ENCODE results near the gene IRAK2. TPM values are rescaled to one million over a fixed set of nuclear protein-coding genes. Genes with fewer than 3 reads are reported as not detected.
"Not testable (repeated sequence)": the region's sequence is repeated elsewhere in the genome, so short reads cannot be mapped to it uniquely, and the experiment has no call there.

Gene IRAK2
- total RNA-seq, 6 experiments from 2014 or later: 2.6 to 4.4 (median 3.5) TPM

DNA sequence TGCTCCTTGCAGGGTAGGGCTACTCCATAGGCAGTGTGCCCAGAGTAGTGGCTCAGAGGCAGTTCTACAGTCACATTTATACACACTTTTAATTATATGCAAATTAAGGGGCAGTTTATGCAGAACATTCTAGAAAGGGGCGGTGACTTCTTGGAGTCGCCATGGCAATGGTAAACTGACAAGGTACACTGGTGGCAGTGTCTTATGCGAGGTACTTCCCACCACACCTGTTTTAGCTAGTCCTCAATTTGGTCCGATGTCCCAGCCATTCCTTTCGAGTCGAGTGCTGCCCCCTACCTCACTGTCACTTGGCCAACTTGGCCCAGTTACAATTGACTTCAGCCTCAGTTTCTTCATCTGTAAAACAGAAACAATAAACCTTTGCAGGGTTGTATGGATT is 3.8 kb upstream of the IRAK2 start:
- TF ChIP-seq, protein P1, sequence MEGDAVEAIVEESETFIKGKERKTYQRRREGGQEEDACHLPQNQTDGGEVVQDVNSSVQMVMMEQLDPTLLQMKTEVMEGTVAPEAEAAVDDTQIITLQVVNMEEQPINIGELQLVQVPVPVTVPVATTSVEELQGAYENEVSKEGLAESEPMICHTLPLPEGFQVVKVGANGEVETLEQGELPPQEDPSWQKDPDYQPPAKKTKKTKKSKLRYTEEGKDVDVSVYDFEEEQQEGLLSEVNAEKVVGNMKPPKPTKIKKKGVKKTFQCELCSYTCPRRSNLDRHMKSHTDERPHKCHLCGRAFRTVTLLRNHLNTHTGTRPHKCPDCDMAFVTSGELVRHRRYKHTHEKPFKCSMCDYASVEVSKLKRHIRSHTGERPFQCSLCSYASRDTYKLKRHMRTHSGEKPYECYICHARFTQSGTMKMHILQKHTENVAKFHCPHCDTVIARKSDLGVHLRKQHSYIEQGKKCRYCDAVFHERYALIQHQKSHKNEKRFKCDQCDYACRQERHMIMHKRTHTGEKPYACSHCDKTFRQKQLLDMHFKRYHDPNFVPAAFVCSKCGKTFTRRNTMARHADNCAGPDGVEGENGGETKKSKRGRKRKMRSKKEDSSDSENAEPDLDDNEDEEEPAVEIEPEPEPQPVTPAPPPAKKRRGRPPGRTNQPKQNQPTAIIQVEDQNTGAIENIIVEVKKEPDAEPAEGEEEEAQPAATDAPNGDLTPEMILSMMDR (IDR thresholded peaks at IDR 0.05): no peak; the same call in 1 of the 2 replicates
- H3K4me3 Mint-ChIP-seq: no peak overlapping the region
- no peak for DNase-seq
- H3K27me3 Mint-ChIP-seq (ENCODE audit: insufficient read depth): no peaks in the 10 kb centered on the region; the same call in 1 of the 2 replicates
- H3K9me3 Mint-ChIP-seq: no peaks in the 10 kb centered on the region
- H3K27ac Mint-ChIP-seq: no peak overlapping the region
- peaks cover 17% of the 10 kb centered on the region for H3K4me1 Mint-ChIP-seq (ENCODE audit: low read depth)
- no peaks in the 10 kb centered on the region for H3K36me3 Mint-ChIP-seq (ENCODE audit: low read depth)

DNA sequence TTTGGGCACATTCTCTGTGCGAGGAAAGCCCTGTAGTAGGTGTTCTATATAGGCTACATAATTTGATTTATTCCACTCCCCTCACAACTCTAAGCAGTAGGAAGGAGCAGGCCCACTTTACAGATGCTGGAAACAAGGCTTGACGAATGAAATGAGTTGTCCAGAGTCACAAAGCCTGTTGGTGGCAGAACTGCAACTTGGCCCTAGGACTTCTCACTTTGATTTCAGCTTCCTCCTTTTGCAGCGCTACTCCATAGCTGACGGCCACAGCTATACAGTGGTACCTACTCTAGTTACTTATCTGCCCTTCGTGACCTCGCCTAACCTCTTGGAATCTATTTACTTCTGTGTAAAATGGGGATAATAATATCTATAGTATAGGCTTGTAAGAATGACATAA is 2.5 kb upstream of the IRAK2 start:
- H3K4me1 Mint-ChIP-seq (ENCODE audit: low read depth): peaks cover 22% of the 10 kb centered on the region
- H3K9me3 Mint-ChIP-seq: no peaks in the 10 kb centered on the region
- H3K27me3 Mint-ChIP-seq (ENCODE audit: insufficient read depth): no peaks in the 10 kb centered on the region; the same call in 1 of the 2 replicates
- no peak overlapping the region for H3K4me3 Mint-ChIP-seq
- no peak for DNase-seq
- H3K27ac Mint-ChIP-seq: no peak overlapping the region
- H3K36me3 Mint-ChIP-seq (ENCODE audit: low read depth): no peaks in the 10 kb centered on the region
- TF ChIP-seq, protein P1 (IDR thresholded peaks at IDR 0.05): no peak

DNA sequence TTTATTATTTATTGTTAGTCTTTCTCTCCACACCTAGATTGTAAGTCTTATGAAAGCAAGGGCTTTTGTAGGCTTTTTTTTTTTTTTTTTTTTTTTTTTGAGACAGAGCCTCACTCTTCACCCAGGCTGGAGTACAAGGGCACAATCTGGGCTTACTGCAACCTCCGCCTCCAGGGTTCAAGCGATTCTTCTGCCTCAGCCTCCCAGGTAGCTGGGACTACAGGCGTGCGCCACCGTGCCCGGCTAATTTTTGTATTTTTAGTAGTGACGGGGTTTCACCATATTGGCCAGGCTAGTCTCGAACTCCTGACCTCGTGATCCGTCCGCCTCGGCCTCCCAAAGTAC is 546 bp upstream of the IRAK2 start:
- not testable (repeated sequence) for H3K9me3 Mint-ChIP-seq; H3K36me3 Mint-ChIP-seq (ENCODE audit: low read depth); H3K27me3 Mint-ChIP-seq (ENCODE audit: insufficient read depth); H3K27ac Mint-ChIP-seq; DNase-seq
- peak overlapping the region; percentile 86 for H3K4me3 Mint-ChIP-seq
- H3K4me1 Mint-ChIP-seq (ENCODE audit: low read depth): peaks cover 29% of the 10 kb centered on the region

DNA sequence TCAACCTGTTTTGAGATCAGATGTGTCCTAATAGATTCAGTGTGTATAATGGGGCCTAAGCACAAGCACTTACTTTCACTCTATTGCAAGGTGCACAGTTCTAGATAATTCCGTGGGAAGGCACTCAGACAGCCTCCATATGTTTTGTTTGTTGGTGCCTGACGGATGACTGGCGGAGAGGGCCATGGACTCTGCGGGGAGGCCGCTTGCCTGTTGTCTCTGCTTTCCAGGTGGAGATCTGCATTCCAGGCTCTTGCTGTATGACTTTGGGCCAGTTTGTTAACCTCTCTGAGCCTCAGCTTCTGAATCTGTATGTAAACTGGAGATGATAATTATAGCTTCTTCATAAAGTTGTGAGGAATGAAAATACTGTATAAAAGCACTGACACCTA is 1.5 kb downstream of the IRAK2 start:
- H3K27ac Mint-ChIP-seq: no peak overlapping the region
- DNase-seq: no peak
- H3K27me3 Mint-ChIP-seq (ENCODE audit: insufficient read depth): no peaks in the 10 kb centered on the region
- peaks cover 16% of the 10 kb centered on the region for H3K36me3 Mint-ChIP-seq (ENCODE audit: low read depth)
- H3K4me1 Mint-ChIP-seq (ENCODE audit: low read depth): peaks cover 20% of the 10 kb centered on the region
- peak overlapping the region; percentile 51; the same call in 1 of the 2 replicates for H3K4me3 Mint-ChIP-seq
- TF ChIP-seq, protein P1 (IDR thresholded peaks at IDR 0.05): no peak
- H3K9me3 Mint-ChIP-seq: peaks cover 12% of the 10 kb centered on the region

DNA sequence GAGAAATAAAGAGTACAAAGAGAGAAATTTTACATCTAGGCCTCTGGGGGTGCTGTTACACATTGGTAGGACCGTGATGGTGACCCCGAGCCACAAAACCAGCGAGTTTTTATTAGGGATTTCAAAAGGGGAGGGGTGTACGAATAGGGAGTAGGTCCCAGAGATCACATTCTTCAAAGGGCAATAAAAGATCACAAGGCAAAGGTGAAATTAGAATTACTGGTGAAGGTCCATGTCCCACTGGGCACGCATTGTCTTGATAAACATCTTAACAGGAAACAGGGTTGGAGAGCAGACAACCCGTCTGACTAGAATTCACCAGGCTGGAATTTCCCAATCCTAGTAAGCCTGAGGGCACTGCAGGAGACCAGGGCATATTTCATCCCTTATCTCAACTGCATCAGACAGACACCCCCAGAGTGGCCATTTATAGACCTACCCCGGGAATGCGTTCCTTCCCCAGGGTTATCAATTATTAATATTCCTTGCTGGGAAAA is 4.3 kb downstream of the IRAK2 start:
- Mint-ChIP-seq H3K27ac (no peak overlapping the region), H3K4me3 (no peak overlapping the region), H3K4me1 (ENCODE audit: low read depth) (peaks cover 28% of the 10 kb centered on the region), H3K36me3 (ENCODE audit: low read depth) (peaks cover 16% of the 10 kb centered on the region), H3K27me3 (ENCODE audit: insufficient read depth) (no peaks in the 10 kb centered on the region), H3K9me3 (peaks cover 12% of the 10 kb centered on the region)
- no peak for DNase-seq
- TF ChIP-seq, protein P1 (IDR thresholded peaks at IDR 0.05): peak; percentile 42; the same call in 1 of the 2 replicates

DNA sequence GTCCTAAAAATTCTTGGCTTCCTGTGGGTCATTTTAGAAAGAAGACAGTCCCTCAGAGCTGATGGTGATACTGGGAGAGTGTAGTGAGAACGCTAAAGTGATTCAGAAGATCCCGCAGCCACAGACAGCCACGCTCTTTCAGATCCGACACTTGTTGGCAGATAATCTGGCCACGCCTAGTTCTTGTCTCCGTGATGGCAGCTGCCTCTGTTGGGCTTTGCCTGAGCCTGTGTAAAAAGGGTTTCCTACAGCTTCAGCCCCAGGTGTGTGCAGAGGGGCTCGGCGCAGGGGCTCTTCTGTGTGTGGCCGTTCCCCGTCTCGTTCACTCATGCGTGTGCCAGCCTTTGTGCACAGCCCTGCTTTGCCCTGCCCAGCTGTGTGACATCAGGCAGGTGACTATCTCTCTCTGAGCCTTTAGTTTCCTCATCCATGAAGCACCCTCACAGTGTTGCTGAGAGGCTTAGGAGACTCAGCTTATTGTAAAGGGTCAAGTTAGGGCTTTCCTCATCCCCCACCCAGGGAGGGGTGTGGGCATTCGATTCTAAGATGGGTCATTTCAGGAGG is 6.3 kb downstream of the IRAK2 start:
- DNase-seq: no peak
- Mint-ChIP-seq H3K9me3 (peaks cover 12% of the 10 kb centered on the region), H3K4me1 (ENCODE audit: low read depth) (peaks cover 31% of the 10 kb centered on the region), H3K4me3 (no peak overlapping the region), H3K36me3 (ENCODE audit: low read depth) (peaks cover 16% of the 10 kb centered on the region), H3K27ac (no peak overlapping the region), H3K27me3 (ENCODE audit: insufficient read depth) (no peaks in the 10 kb centered on the region)
- TF ChIP-seq, protein P1 (IDR thresholded peaks at IDR 0.05): no peak

All from HFFc6 (cell line).